ENCODE measurements around the gene CFAP20.

- TF ChIP-seq CTCF (IDR thresholded peaks at IDR 0.05; ENCODE audit: low read depth, low read length, poor library complexity, severe bottlenecking) (no peak), EZH2phosphoT487 (IDR thresholded peaks at IDR 0.05; ENCODE audit: borderline replicate concordance, low read length) (no peak)
Observed at GRCh38 chr16:58077796-58078195, 51.4 kb downstream of the CFAP20 start.
